Astrocyte of the spinal cord (primary cell): Measurements from ENCODE around the gene CRIM1.

Experiments
- DNase-seq: peaks from one replicate; pipeline ENCODE4 v3.0.0; 2011; ENCODE audit warnings: low read depth, low spot score
- H3K4me3 ChIP-seq: 2 replicates; pipeline ENCODE4 v1.5.1; 2011; ENCODE audit warnings: low read depth, mild to moderate bottlenecking, low read length, moderate library complexity
- CTCF ChIP-seq: IDR thresholded peaks from 2 replicates; pipeline ENCODE4 v1.5.1; 2012; ENCODE audit warnings: low read depth, mild to moderate bottlenecking, low read length, inconsistent platforms
- in situ Hi-C: cut with HindIII; loops from 2 replicates; pipeline ENCODE4 v1.10.0; 2017; ENCODE audit warnings: low sequenced_read_pairs

The CRIM1 gene

GRCh38 chr2:36559221-36559942 is 203.8 kb downstream of the CRIM1 start:
- DNase-seq, result no peak

GRCh38 chr2:36560726-36561125 is 205.1 kb downstream of the CRIM1 start:
- no peak for DNase-seq
- in situ Hi-C loops, result no loop called here
- no peak overlapping the region for H3K4me3 ChIP-seq
- no peak for TF ChIP-seq CTCF

More at GRCh38 chr2:36559221-36559942, 203.8 kb downstream of the CRIM1 start:
- TF ChIP-seq CTCF, result no peak
- H3K4me3 ChIP-seq, result no peak overlapping the region
- in situ Hi-C loops, result no loop called here

GRCh38 chr2:36561237-36561944 is 205.8 kb downstream of the CRIM1 start:
- in situ Hi-C loops, result no loop called here
- no peak overlapping the region for H3K4me3 ChIP-seq

GRCh38 chr2:36562240-36562639 is 206.7 kb downstream of the CRIM1 start:
- no peak for TF ChIP-seq CTCF
- in situ Hi-C loops, result no loop called here
- DNase-seq, result peak; percentile 63
- H3K4me3 ChIP-seq, result no peak overlapping the region

More at GRCh38 chr2:36561237-36561944, 205.8 kb downstream of the CRIM1 start:
- peak; percentile 91 for DNase-seq
- TF ChIP-seq CTCF, result no peak

- H3K4me3 ChIP-seq, result no peak overlapping the region
- DNase-seq, result no peak
- no peak for TF ChIP-seq CTCF
- in situ Hi-C loops, result no loop called here
These were observed 207.5 kb downstream of the CRIM1 start for GRCh38 chr2:36562973-36563532.

GRCh38 chr2:36564377-36564930 is 208.9 kb downstream of the CRIM1 start:
- H3K4me3 ChIP-seq, result no peak overlapping the region
- no peak for DNase-seq
- in situ Hi-C loops, result no loop called here
- no peak for TF ChIP-seq CTCF
